Urothelium cell line (cell line): Measurements from ENCODE around the gene SLC25A51.
"Not testable (repeated sequence)": the region's sequence is repeated elsewhere in the genome, so short reads cannot be mapped to it uniquely, and the experiment has no call there.

Experiments used
- DNase-seq: peaks from one replicate; pipeline ENCODE4 v3.0.0; 2011; ENCODE audit warnings: low spot score, mixed read lengths
- FAIRE-seq: peaks from 2 replicates; lab custom pipeline; 2011; peaks lifted over from hg19 to GRCh38; lab: Jason Lieb, UNC

The SLC25A51 gene

GRCh38 chr9:37908283-37908682, 4.4 kb upstream of the SLC25A51 start:
- FAIRE-seq = no peak
- DNase-seq = no peak

GRCh38 chr9:37906312-37907239, 2.6 kb upstream of the SLC25A51 start:
- FAIRE-seq = no peak
- DNase-seq = no peak

GRCh38 chr9:37905776-37906175, 1.8 kb upstream of the SLC25A51 start:
- FAIRE-seq = no peak
- no peak for DNase-seq

- no peak for DNase-seq
- no peak for FAIRE-seq
These were observed 1.2 kb upstream of the SLC25A51 start for GRCh38 chr9:37905131-37905505.

GRCh38 chr9:37904445-37905130, 661 bp upstream of the SLC25A51 start:
- FAIRE-seq = no peak

GRCh38 chr9:37902796-37903646, 906 bp downstream of the SLC25A51 start:
- DNase-seq (no peak), FAIRE-seq (no peak)

More at GRCh38 chr9:37904445-37905130, 661 bp upstream of the SLC25A51 start:
- no peak for DNase-seq

- FAIRE-seq (no peak), DNase-seq (no peak)
These were observed 1.8 kb downstream of the SLC25A51 start for GRCh38 chr9:37902131-37902530.

- FAIRE-seq (no peak), DNase-seq (no peak)
These were observed 4.9 kb downstream of the SLC25A51 start for GRCh38 chr9:37899041-37899440.

- DNase-seq (no peak), FAIRE-seq (no peak)
These were observed 6.3 kb downstream of the SLC25A51 start for GRCh38 chr9:37897665-37898064.

- FAIRE-seq (no peak), DNase-seq (no peak)
These were observed 11.9 kb downstream of the SLC25A51 start for GRCh38 chr9:37892063-37892462.

- DNase-seq, FAIRE-seq: not testable (repeated sequence)
These were observed 12.9 kb downstream of the SLC25A51 start for GRCh38 chr9:37891042-37891441.

GRCh38 chr9:37889536-37889935, 14.4 kb downstream of the SLC25A51 start:
- no peak for FAIRE-seq

GRCh38 chr9:37887977-37888583, 15.8 kb downstream of the SLC25A51 start:
- not testable (repeated sequence) for FAIRE-seq, DNase-seq

More at GRCh38 chr9:37889536-37889935, 14.4 kb downstream of the SLC25A51 start:
- DNase-seq = no peak

- FAIRE-seq = no peak
These were observed 22.9 kb downstream of the SLC25A51 start for GRCh38 chr9:37880916-37881479.

GRCh38 chr9:37876376-37876775, 27.6 kb downstream of the SLC25A51 start:
- FAIRE-seq (no peak), DNase-seq (no peak)

More at GRCh38 chr9:37880916-37881479, 22.9 kb downstream of the SLC25A51 start:
- no peak for DNase-seq

- FAIRE-seq (no peak), DNase-seq (no peak)
These were observed 30.0 kb downstream of the SLC25A51 start for GRCh38 chr9:37873955-37874354.

GRCh38 chr9:37870799-37871176, 33.1 kb downstream of the SLC25A51 start:
- DNase-seq = no peak
- no peak for FAIRE-seq

GRCh38 chr9:37870081-37870798, 33.7 kb downstream of the SLC25A51 start:
- FAIRE-seq (no peak), DNase-seq (no peak)

GRCh38 chr9:37862530-37862929, 41.4 kb downstream of the SLC25A51 start:
- FAIRE-seq = no peak

GRCh38 chr9:37859043-37859442, 44.9 kb downstream of the SLC25A51 start:
- FAIRE-seq (no peak), DNase-seq (peak; percentile 6)

More at GRCh38 chr9:37862530-37862929, 41.4 kb downstream of the SLC25A51 start:
- no peak for DNase-seq
